Aorta (tissue), 5 donors: Measurements from ENCODE around the gene BANF1. TPM values are rescaled to one million over a fixed set of nuclear protein-coding genes. Genes with fewer than 3 reads are reported as not detected.

Source experiments
- ATAC-seq: fragments of 200-7000 bp; cut with Tn5 transposase; one replicate; pipeline ENCODE4 v1.9.1; 2022; ENCODE audit warnings: moderate library complexity; ENCODE audit not compliant: low FRiP score
- DNase-seq, 2 donors: peaks; one replicate each; pipeline ENCODE4 v3.0.0-alpha.2; 2020
- H3K27ac ChIP-seq, 2 donors: one replicate each; pipeline ENCODE4 v1.5.1; 2013; ENCODE audit warnings: low read length in 2 of 2, mild to moderate bottlenecking in 2 of 2, moderate library complexity in 2 of 2, control low read depth in 1 of 2, inconsistent platforms in 1 of 2, low read depth in 1 of 2
- H3K27me3 ChIP-seq, 2 donors: one replicate each; pipeline ENCODE4 v1.6.1; 2013; ENCODE audit warnings: control low read depth in 1 of 2, low read length in 1 of 2, mild to moderate bottlenecking in 1 of 2, moderate library complexity in 1 of 2; ENCODE audit not compliant: insufficient read depth in 2 of 2, control insufficient read depth in 1 of 2
- H3K36me3 ChIP-seq, 2 donors: one replicate each; pipeline ENCODE4 v1.6.1; 2013; ENCODE audit warnings: control low read depth in 1 of 2, low read length in 1 of 2, mild to moderate bottlenecking in 1 of 2; ENCODE audit not compliant: insufficient read depth in 2 of 2, control insufficient read depth in 1 of 2
- H3K4me1 ChIP-seq, 2 donors: one replicate each; pipeline ENCODE4 v1.6.1; 2013; ENCODE audit warnings: low read length in 2 of 2, control low read depth in 1 of 2, mild to moderate bottlenecking in 1 of 2, moderate library complexity in 1 of 2; ENCODE audit not compliant: insufficient read depth in 2 of 2, control insufficient read depth in 1 of 2
- H3K4me3 ChIP-seq, 2 donors: one replicate each; pipeline ENCODE4 v1.5.1; 2013; ENCODE audit warnings: low read length in 2 of 2, control low read depth in 1 of 2, mild to moderate bottlenecking in 1 of 2
- H3K9me3 ChIP-seq: one replicate; pipeline ENCODE4 v1.6.1; 2013; ENCODE audit warnings: mild to moderate bottlenecking, low read length; ENCODE audit not compliant: control insufficient read depth
- WGBS, 2 donors: extraction: QIAGEN DNeasy Blood & Tissue Kit; methylation state at CpG; one replicate each; pipeline ENCODE4 v1.1.7; 2013; 5-methylcytosine and 5-hydroxymethylcytosine counted together
- intact Hi-C, 2 donors: fragments of 100-400 bp; cut with DNase I; formaldehyde crosslinking; loops; one replicate each; pipeline versions ENCODE4 v1.14.2 to v1.15.0; 2022
- polyA plus RNA-seq, 2 donors: library from polyadenylated mRNA; stranded (reverse); fragments of 200-250 nt; gene quantifications; one replicate each; pipeline ENCODE4 v1.2.3, GENCODE V29; 2013
- total RNA-seq, 2 donors: library from RNA; stranded (reverse); fragmentation: NEBNext Ultra II Directional; extraction: Animal tissue kit (Norgen Biotek cat#: 25700); gene quantifications; one replicate each; pipeline ENCODE4 v1.2.1, GENCODE V29; 2021
- donor health status: healthy with polysubstance abuse.
- donor health status: Bipolar disorder and iron deficiency.
- donor health status: DM: no; HTN: no; CAD: no.
- donor health status: DM: no; HTN: no; CAD: no.
- donor health status: DM: yes; HTN: yes; CAD: no.

BANF1 gene
- total and polyA plus RNA-seq, 4 donors, result 136 to 187 (median 150) TPM

DNA sequence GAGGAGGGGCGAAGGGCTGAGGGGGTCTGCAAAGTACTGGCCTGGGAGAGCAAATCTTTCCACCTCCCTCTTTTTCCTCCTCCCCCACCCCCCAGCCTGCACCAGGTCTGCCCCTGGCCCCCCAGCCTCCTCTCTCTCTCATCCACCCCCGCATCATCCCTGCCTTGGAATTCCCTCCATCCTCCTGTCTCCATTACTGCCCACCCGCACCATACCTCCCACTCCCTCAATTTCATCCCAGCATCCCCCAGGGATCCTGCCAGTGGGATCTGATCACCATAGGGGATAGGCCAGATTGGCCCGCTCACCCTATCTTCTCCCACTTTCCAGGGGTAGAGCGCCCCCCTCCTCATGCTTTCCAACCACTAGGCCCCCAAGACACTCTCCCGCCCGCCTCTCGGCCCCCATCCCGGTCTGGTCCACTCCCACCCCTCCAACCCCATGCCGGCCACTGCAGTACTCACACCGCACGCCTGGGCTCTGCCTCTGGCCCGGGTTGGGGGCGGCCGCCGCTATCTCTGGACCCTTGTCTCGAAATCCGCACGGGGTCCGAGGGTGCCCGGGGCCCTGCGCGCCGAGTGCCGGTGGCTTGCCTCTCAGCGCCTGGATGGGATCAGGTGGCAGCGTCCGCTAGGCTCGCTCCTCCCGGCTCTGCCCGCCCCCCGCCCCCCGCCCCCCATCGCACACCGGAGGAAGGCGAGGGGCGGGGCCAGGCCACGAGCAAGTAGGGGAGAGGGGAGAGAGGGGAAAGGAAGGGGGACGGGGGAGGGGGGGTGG lies 46.4 kb downstream of the BANF1 start, which contains the start of gene GAL3ST3:
GAL3ST3 (minus strand) TSS at position 615 of the 777 bp plus-strand sequence. CDS start 3,746 bp downstream, outside the sequence.
- Histone ChIP-seq H3K27ac (no peak within 1 kb of the TSS), H3K27me3 (no peaks in the 10 kb centered on the region), H3K36me3 (no peaks in the 10 kb centered on the region), H3K9me3 (no peaks in the 10 kb centered on the region), H3K4me3 (no peak within 1 kb of the TSS), H3K4me1 (peaks cover 0 to 4% of the 10 kb centered on the region in 2 donors)
- DNase-seq (peak in 1 of 2 donors; percentile 76), ATAC-seq (no peak)
- intact Hi-C loops, result no loop called here
- 9 to 13% methylated on average over 33 to 39 of the region's 39 CpGs for WGBS, 2 donors

DNA sequence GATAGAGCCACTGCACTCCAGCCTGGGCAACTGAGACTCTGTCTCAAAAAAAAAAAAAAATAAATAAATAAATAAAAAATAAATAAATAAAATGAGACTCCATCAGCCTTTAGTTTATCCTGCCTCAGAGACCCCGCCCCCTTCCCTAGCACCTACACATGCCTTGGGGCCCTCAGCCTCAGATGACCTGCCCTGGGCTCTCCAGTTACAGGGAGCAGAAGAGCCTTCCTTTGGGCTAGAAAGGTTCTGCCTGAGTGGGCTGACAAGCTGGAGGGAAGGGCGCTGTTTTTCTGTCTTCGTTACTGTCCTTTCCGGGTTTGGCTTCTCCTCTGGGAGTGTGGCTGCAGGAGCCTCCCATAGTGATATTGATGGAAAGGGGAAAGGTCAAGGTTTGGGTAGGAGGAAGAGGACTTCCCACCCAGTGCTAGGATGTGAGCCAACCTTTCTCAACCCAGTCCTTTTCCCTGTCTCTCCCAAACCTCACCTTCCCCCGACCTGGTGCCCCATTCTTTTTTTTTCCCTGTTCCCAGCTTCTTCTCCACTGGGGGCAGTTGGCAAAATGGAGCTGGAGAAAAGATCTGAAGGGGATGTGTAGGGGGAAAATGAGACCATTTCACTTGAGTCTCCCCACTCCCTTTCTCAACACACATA lies 48.4 kb downstream of the BANF1 start:
- Histone ChIP-seq H3K9me3 (no peaks in the 10 kb centered on the region), H3K27me3 (no peaks in the 10 kb centered on the region), H3K4me1 (peaks cover 0 to 4% of the 10 kb centered on the region in 2 donors), H3K4me3 (no peak overlapping the region), H3K27ac (no peak overlapping the region), H3K36me3 (no peaks in the 10 kb centered on the region)
- intact Hi-C loops, result no loop called here
- WGBS, 2 donors, result 84 to 85% methylated on average over 5 of the region's 5 CpGs
- DNase-seq (peak in 1 of 2 donors; percentile 25), ATAC-seq (no peak)

DNA sequence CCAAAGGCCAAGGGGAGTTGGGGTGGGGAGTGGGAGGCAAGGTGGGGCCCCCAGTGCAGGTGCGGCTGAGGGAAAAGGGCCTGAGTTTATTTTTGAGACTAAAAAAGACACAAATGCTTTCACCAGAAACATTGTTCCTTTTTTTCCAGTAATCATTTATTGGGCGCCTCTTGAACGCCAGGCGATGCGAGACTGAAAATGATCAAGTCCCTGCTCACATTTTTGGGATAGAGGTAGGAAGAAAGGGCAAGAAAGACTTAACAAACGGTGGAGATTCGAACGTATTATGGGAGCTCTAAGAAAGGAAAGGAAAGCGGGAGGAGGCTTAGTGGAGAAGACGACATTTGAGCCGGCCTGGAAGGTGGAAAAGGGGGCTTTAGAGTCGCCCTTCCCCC lies 49.1 kb downstream of the BANF1 start:
- H3K4me1 ChIP-seq, result peaks cover 0 to 4% of the 10 kb centered on the region in 2 donors
- no peaks in the 10 kb centered on the region for H3K36me3 ChIP-seq
- ATAC-seq (no peak), DNase-seq (no peak)
- H3K27me3 ChIP-seq, result no peaks in the 10 kb centered on the region
- peak overlapping the region in 1 of 2 donors; percentile 72 for H3K27ac ChIP-seq
- intact Hi-C loops, result no loop called here
- H3K9me3 ChIP-seq, result no peaks in the 10 kb centered on the region
- 22% methylated on average over 12 of the region's 12 CpGs for WGBS, 2 donors
- H3K4me3 ChIP-seq, result peak overlapping the region; percentile 5 to 17

DNA sequence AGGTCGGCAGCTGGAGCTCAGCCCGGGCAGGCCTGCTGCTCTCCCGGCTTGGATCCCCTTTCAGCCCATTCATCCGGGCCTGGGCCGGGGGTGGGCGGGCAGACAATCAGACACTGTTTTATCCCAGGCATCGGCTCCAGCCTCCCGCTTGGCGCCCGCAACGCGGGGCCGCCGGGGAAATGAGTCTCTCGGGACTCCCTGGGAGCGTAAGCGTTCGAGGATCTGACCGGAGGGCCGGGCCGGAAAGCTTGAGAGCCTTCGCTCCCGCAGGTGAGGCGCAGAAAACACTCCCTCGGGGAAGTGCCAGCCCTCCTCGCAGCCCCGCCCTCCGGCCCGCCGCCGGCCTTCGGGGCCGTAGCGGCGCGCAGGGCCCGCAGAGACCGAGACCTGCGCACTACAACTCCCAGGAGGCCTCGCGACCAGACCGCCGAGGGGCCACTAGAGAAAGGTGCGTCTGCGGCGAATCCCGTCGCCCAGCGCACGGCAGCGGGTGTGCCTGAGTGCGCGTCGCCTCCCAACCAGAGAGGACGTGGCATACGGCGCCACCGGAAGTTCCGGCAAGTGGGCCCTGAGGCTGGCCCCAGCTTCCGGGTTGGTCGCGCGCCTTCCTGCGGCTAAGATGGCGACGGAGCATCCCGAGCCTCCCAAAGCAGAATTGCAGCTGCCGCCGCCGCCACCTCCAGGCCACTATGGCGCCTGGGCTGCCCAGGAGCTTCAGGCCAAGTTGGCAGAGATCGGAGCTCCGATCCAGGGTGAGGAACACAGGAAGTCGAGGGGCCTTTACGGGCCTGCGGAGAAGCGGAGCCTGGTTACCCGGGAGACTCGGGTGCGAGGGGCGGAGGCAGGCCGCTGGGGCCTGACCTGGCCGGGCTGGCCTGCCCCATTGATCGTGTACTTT lies 49.7 kb downstream of the BANF1 start, which contains the start of gene SF3B2:
SF3B2 (plus strand) TSS at position 599 of the 898 bp plus-strand sequence; CDS start at position 620, 21 bp downstream.
- no peaks in the 10 kb centered on the region for H3K9me3 ChIP-seq
- peaks cover 0 to 4% of the 10 kb centered on the region in 2 donors for H3K4me1 ChIP-seq
- no peaks in the 10 kb centered on the region for H3K27me3 ChIP-seq
- H3K36me3 ChIP-seq, result no peaks in the 10 kb centered on the region
- peak within 1 kb of the TSS; percentile 96 to 99 for H3K4me3 ChIP-seq
- peak within 1 kb of the TSS; percentile 45 to 76 for H3K27ac ChIP-seq
- peak; percentile 98 for ATAC-seq
- intact Hi-C loops, result no loop called here
- WGBS, 2 donors, result 0 to 1% methylated on average over 82 to 84 of the region's 84 CpGs
- peak; percentile 99 for DNase-seq

DNA sequence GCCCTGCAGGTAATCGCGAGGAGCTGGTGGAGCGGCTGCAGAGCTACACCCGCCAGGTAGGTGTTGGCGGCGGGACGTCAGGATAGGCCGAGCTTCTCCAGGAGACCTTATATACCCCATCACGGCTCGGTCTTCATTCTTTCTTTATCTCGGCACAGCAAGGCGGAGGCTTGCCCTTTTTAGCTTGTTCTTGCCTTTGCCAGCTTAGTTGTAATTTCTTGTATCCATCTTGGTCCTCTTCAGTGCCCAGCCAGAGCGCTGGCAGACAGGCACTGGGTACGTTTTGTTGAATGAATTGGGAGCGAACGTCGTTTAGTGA lies 50.3 kb downstream of the BANF1 start:
- no peaks in the 10 kb centered on the region for H3K27me3 ChIP-seq
- peak overlapping the region; percentile 96 to 99 for H3K4me3 ChIP-seq
- intact Hi-C loops, result no loop called here
- no peak for ATAC-seq
- DNase-seq, result no peak
- H3K9me3 ChIP-seq, result no peaks in the 10 kb centered on the region
- H3K36me3 ChIP-seq, result no peaks in the 10 kb centered on the region
- peaks cover 0 to 4% of the 10 kb centered on the region in 2 donors for H3K4me1 ChIP-seq
- peak overlapping the region; percentile 45 to 76 for H3K27ac ChIP-seq
- WGBS, 2 donors, result 0 to 1% methylated on average over 17 of the region's 17 CpGs

Other genes starting within 250 kb of the BANF1 start
- 10 to 100 TPM; 15.7 to 16.7 TPM for gene AP5B1, start 221.5 kb upstream of the BANF1 start, total RNA-seq
- 10 to 100 TPM in 1 of 2 donors, 1 to 10 TPM in 1; 3.3 to 10.8 TPM for gene AP5B1, start 221.5 kb upstream of the BANF1 start, polyA plus RNA-seq
- not detected for gene OVOL1, start 215.4 kb upstream of the BANF1 start, total RNA-seq
- gene OVOL1, start 215.4 kb upstream of the BANF1 start, polyA plus RNA-seq, result 1 to 10 TPM in 1 of 2 donors, under 1 TPM in 1; 0.28 to 3.9 TPM
- gene SNX32, start 168.5 kb upstream of the BANF1 start, total RNA-seq, result 1 to 10 TPM in 1 of 2 donors, under 1 TPM in 1; 0.39 to 2.4 TPM
- gene SNX32, start 168.5 kb upstream of the BANF1 start, polyA plus RNA-seq, result 1 to 10 TPM in 1 of 2 donors, not detected in 1; 1.2 TPM
- gene CFL1, start 144.3 kb upstream of the BANF1 start, total RNA-seq, result 100 to 1,000 TPM; 563 to 812 TPM
- 100 to 1,000 TPM; 571 to 688 TPM for gene CFL1, start 144.3 kb upstream of the BANF1 start, polyA plus RNA-seq
- 10 to 100 TPM; 60.7 to 63.1 TPM for gene MUS81, start 142.1 kb upstream of the BANF1 start, total RNA-seq
- 100 to 1,000 TPM in 1 of 2 donors, 10 to 100 TPM in 1; 40.7 to 102 TPM for gene MUS81, start 142.1 kb upstream of the BANF1 start, polyA plus RNA-seq
- gene EFEMP2, start 129.7 kb upstream of the BANF1 start, total RNA-seq, result 100 to 1,000 TPM; 139 to 185 TPM
- 100 to 1,000 TPM; 136 to 224 TPM for gene EFEMP2, start 129.7 kb upstream of the BANF1 start, polyA plus RNA-seq
- gene CTSW, start 122.7 kb upstream of the BANF1 start, total RNA-seq, result 1 to 10 TPM; 1.8 to 3.9 TPM
- gene CTSW, start 122.7 kb upstream of the BANF1 start, polyA plus RNA-seq, result 1 to 10 TPM; 1.8 to 2.9 TPM
- gene FIBP, start 114.0 kb upstream of the BANF1 start, total RNA-seq, result 10 to 100 TPM; 40.2 to 47.7 TPM
- gene FIBP, start 114.0 kb upstream of the BANF1 start, polyA plus RNA-seq, result 10 to 100 TPM; 57.2 to 73.1 TPM
- 10 to 100 TPM; 30.1 to 46.9 TPM for gene CCDC85B, start 111.8 kb upstream of the BANF1 start, total RNA-seq
- gene CCDC85B, start 111.8 kb upstream of the BANF1 start, polyA plus RNA-seq, result 10 to 100 TPM; 23.9 to 72.8 TPM
- gene FOSL1, start 102.1 kb upstream of the BANF1 start, total RNA-seq, result 10 to 100 TPM in 1 of 2 donors, 1 to 10 TPM in 1; 7.2 to 31.9 TPM
- 1 to 10 TPM; 1.6 to 6.4 TPM for gene FOSL1, start 102.1 kb upstream of the BANF1 start, polyA plus RNA-seq
- 10 to 100 TPM; 45.6 to 47.3 TPM for gene C11orf68, start 83.4 kb upstream of the BANF1 start, total RNA-seq
- gene C11orf68, start 83.4 kb upstream of the BANF1 start, polyA plus RNA-seq, result 10 to 100 TPM; 34.9 to 55.3 TPM
- 10 to 100 TPM; 65.9 to 86.4 TPM for gene DRAP1, start 83.1 kb upstream of the BANF1 start, total RNA-seq
- gene DRAP1, start 83.1 kb upstream of the BANF1 start, polyA plus RNA-seq, result 100 to 1,000 TPM in 1 of 2 donors, 10 to 100 TPM in 1; 88.8 to 122 TPM
- gene TSGA10IP, start 57.0 kb upstream of the BANF1 start, total RNA-seq, result not detected
- gene TSGA10IP, start 57.0 kb upstream of the BANF1 start, polyA plus RNA-seq, result not detected
- gene SART1, start 40.8 kb upstream of the BANF1 start, total RNA-seq, result 10 to 100 TPM; 50.9 to 52.3 TPM
- gene SART1, start 40.8 kb upstream of the BANF1 start, polyA plus RNA-seq, result 100 to 1,000 TPM in 1 of 2 donors, 10 to 100 TPM in 1; 27.9 to 129 TPM
- gene EIF1AD, start 346 bp upstream of the BANF1 start, total RNA-seq, result 10 to 100 TPM; 28.7 to 35.0 TPM
- 10 to 100 TPM in 1 of 2 donors, 1 to 10 TPM in 1; 8.4 to 16.2 TPM for gene EIF1AD, start 346 bp upstream of the BANF1 start, polyA plus RNA-seq
- 10 to 100 TPM in 1 of 2 donors, 1 to 10 TPM in 1; 6.6 to 14.0 TPM for gene CST6, start 9.5 kb downstream of the BANF1 start, total RNA-seq
- gene CST6, start 9.5 kb downstream of the BANF1 start, polyA plus RNA-seq, result 10 to 100 TPM; 19.0 to 28.0 TPM
- 1 to 10 TPM; 1.0 to 1.2 TPM for gene CATSPER1, start 24.0 kb downstream of the BANF1 start, total RNA-seq
- under 1 TPM in 1 of 2 donors, not detected in 1; 0.10 TPM for gene CATSPER1, start 24.0 kb downstream of the BANF1 start, polyA plus RNA-seq
- not detected for gene GAL3ST3, start 46.7 kb downstream of the BANF1 start, total RNA-seq
- not detected for gene GAL3ST3, start 46.7 kb downstream of the BANF1 start, polyA plus RNA-seq
- 100 to 1,000 TPM; 141 to 146 TPM for gene SF3B2, start 49.9 kb downstream of the BANF1 start, total RNA-seq
- gene SF3B2, start 49.9 kb downstream of the BANF1 start, polyA plus RNA-seq, result 100 to 1,000 TPM in 1 of 2 donors, 10 to 100 TPM in 1; 59.0 to 126 TPM
- 100 to 1,000 TPM in 1 of 2 donors, 10 to 100 TPM in 1; 85.7 to 119 TPM for gene PACS1, start 67.8 kb downstream of the BANF1 start, total RNA-seq
- gene PACS1, start 67.8 kb downstream of the BANF1 start, polyA plus RNA-seq, result 10 to 100 TPM; 16.2 to 32.5 TPM